HG03378 (cell line): ENCODE measurements around the gene SHMT1.
"Not testable (repeated sequence)": the region's sequence is repeated elsewhere in the genome, so short reads cannot be mapped to it uniquely, and the experiment has no call there.

Experiments used
- ATAC-seq: cut with Tn5 transposase; IDR thresholded peaks from one replicate; pipeline ENCODE4 v1.9.1; 2021; ENCODE audit warnings: mild to moderate bottlenecking, moderate library complexity; ENCODE audit not compliant: unreplicated experiment

Gene SHMT1

DNA sequence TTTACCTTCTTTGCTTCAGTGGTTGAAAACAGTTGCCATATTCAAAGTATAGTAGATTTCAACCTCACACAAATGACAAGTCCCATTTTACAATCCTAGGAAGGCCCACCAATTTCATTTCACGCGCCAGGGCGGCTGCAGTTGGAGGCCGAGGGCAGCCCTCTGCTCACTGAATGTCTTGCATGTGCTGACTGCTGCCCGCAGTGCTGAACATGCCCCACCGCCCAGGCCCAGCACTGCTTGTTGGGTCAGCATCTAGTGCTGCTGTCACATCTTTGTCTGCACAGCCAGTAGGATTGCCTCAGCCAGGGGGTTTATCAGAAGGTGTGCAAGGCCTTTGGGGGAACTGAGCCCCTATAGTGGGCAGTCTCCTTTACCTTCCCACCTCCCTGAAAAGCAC lies 36.8 kb downstream of the SHMT1 start:
- no peak for ATAC-seq

DNA sequence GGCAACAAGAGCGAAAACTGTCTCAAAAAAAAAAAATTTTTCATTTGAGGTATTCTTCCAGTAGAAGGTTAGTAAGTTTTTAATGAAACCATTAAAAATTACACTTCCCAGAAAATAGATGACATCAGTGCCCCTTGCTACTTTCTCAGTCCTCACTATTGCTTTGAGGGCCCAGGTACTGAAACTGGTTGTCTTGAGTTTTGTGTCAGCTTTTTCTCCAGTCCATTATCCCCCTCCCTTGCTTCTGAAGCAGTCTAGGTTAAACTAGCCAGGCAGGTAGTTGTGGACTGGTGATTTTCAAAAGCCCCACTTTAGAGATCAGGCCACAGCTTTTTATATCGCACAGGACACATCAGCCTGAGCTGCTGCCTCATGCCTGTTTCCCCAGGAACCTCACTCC lies 37.3 kb downstream of the SHMT1 start:
- ATAC-seq = no peak

DNA sequence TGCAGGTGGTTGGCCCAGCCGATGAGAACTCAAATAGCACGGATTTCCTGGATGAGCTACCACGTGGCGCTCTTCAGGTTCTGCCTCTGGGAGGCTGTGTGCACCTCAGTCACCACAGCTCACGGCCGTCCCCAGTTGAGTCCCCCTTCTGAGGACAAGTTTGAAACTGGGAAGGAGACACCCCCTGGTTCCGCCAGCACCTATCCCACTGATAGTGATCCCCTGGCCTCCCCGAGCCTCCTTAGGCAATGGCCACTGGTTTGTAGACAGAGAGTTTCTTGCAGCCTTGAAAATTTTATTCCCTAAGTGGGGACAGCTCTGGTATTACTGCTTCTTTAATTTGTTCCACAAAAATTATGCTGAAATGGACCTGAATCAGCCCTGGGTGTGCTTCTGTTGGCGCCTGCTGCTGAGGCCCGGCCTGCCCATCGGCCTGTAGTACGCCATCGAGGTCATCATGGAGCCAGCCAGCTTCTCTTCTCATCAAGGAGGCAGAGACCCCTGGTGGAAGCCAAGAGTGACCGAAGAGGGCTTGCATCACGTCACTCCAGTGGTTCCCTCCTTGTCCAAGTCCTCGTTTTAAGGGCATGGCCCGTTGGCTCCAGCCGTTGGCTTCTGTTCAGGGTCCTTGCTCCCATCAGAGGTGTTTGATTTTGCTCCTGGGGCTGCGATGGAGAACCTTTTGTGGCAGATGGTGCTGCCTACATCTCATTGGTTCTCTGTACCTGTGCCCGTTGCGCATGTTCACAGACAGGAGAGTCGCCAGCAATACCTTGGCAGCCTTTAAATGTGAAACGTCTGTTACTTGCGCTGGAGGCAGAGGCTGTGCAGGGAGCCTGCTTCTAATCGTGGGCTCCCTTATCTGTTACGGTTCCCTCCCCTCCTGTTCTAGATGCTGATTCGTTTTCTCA lies 39.0 kb downstream of the SHMT1 start:
- ATAC-seq = no peak

DNA sequence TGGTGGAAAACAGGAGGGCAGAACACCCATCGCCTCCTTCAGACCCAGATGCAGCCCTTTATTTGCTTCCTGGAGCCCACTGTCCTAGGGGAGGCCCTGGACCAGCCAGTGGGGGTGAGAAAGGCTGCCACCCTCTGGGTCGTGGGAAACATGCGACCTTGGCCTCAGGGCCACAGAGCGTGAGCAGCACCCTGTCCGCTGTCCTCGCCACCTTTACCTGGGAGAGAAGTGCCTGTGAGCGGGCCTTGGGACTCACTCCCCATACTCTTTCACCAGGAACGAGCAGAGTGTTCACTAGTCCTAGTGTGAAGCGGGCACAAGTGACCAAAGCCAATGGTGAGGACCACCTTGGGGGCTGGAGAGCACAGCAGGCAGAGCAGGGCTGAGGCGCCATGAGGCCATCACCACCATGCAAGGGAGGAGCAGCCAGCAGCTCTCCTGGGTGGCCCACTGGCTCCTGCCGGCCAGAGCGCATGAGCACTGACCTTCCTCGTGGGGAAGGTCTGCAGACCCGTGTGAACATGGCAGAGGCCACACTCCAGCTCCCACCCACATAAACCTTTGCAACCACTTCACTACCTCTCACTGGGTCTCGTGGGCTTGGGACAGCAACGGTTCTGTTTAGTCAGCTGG lies 39.7 kb downstream of the SHMT1 start:
- no peak for ATAC-seq

DNA sequence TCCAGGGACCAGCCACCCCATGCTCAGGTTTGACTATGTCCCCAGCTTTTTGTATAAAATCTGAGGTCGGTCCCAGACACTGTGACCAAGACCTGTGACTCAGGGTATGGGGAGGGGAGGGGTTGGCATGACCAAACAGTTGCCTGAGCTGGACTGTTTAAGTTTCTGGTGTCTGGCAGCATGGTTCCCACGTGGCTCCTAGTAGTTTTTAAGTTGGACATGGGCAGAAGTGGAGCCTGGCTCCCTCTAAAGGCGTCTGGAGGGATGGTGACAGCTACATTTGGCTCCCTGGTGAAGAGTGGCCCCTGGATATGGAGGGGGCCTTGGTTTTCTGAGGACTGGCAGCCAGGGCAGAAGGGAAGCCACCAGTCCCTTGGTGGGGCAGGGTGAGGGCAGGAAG lies 40.3 kb downstream of the SHMT1 start:
- ATAC-seq = no peak

DNA sequence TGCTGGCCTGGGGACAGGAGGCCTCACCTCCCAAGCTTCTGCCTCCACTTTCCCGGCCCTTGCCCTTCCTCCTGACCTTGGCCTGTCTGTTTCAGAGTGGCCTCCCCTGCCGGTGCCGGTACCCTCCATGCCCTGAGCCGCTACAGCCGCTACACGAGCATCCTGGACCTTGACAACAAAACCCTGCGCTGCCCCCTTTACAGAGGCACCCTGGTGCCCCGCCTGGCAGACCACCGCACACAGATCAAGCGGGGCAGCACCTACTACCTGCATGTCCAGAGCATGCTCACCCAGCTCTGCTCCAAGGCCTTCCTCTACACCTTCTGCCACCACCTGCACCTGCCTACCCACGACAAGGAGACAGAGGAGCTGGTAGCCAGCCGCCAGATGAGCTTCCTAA lies 40.8 kb downstream of the SHMT1 start:
- ATAC-seq = no peak

DNA sequence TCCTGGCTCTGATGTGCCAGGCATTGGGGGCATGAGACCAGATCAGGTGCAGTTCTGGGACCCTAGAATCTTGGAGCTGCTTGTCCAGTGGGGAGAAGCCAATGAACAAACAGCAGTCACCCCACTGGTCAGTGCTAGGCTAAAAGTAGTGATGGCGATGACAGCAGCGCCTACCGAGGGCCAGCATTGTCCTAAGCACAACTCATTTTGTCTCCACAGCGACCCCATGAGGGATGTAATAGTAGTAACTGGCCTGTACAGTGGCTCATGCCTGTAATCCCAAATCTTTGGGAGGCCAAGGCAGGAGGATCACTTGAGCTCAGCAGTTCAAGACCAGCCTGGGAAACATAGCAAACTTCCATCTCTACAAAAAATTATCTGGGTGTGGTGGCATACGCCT lies 42.0 kb downstream of the SHMT1 start:
- no peak for ATAC-seq

DNA sequence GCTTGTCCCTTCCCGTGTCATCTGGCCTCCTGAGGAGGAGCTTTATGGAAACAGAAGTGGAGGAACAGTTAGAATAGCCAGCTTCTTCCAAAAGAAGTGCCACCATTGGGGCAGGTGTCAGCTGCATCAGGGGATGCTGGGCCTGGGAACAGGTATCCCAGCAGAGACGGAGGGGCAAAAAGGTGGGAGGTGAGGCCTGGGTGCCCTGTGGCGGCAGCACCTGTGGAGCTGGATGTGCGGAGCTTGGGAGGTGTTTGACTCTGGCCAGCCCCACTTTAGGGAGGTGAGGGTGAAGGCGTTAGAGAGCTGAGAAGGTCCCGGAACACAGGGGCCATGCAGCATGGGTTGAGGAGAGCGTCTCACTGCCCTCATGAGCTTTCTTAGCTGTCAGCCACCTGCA lies 43.0 kb downstream of the SHMT1 start:
- no peak for ATAC-seq

DNA sequence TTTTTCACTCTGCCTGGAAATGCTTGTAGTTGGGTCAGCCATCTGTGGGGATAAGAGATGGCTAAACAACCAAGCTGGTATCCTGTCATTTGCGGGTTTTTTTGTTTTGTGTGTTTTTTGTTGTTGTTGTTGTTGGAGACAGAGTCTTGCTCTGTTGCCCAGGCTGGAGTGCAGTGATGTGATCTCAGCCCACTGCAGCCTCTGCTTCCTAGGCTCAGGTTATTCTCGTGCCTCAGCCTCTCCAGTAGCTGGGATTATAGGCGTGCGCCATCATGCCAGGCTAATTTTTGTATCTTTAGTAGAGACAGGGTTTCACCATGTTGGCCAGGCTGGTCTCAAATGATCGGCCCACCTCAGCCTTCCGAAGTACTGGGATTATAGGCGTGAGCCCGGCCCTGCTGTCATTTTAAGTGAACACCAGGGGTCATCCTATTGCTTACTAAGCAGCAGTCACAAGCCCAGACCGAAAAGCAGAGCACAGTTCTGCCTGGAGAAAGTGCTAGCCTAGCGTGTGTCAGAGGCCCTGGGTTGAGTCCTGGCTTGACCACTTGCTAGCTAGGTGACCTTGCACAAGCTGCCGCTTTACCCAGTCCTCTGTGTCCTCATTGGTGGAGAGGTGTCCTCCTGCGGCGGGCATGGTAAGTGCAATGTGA lies 43.6 kb downstream of the SHMT1 start:
- ATAC-seq = no peak

DNA sequence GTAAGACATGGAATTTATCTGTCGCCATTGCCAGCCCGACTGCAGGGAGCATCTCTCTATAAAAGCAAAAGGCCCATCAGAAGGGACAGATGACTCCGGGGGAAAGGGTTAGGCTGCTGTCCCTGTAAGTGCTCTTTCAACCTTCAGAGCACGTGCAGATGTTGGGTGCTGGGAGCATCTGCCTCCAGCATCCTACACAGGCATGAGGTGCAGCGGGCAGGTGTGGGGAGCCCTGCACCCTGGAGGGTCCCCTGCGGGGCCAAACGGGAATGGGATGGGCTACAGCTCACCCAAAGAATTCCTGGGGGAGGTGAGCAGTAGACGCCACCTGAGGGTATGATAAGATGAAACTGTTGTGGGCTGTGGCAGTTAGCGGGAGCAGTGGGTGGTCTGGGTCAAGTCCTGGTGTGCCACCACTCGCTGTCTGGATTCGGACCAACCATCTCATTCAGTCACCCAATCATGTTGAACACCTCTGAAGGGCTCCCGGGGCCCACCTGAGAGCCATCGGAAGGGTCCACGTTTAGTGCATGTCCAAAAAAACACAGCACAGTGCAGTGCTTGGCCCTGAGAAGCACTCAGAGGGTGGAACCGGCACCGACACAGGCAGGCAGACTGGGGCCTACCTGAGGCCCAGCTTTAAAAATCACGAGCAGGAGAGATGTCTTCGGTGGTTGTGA lies 44.4 kb downstream of the SHMT1 start:
- no peak for ATAC-seq

DNA sequence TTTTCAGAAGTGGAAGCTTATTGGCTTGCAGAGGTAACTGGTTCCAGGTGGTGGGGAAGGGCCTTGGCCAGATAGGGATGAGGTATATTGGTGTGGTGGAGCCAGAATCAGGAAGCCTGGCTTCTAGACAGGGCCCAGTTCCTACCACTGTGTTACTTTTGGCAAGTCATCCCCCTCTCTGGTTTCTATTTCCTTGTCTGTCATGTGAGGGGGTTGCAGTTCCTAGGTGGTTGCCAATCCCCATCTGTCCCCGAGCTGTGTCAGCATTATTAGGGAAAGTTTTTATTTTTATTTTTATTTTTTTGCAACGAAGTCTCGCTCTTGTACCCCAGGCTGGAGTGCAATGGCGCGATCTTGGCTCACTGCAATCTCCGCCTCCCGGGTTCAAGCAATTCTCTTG lies 45.2 kb downstream of the SHMT1 start:
- no peak for ATAC-seq

DNA sequence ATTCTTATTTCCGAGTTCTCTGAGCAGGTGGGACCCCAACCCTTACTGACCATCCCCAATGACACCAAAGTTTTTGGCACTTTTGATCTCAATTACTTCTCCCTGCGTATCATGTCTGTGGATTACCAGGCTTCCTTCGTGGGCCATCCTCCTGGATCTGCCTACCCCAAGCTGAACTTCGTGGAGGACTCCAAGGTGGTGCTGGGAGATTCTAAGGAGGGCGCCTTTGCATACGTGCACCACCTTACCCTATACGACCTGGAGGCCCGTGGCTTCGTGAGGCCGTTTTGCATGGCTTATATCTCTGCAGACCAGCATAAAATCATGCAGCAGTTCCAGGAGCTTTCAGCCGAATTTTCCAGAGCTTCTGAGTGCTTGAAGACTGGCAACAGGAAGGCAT lies 47.4 kb downstream of the SHMT1 start:
- ATAC-seq = no peak

DNA sequence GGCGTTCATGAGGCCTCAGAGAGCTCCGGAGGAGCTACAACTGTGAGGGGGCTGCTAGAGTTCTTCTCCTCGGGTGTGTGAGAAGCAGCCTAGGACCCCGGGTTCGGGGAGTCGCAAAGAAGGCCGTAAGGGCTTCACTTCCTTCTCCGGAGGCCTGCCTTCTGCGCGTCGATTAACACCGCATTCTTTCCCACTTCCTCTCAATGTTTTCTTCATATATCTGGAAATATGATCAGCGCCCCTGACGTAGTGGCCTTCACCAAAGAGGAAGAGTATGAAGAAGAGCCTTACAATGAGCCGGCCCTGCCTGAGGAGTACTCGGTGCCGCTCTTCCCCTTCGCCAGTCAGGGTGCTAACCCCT lies 47.8 kb downstream of the SHMT1 start:
- ATAC-seq = no peak

DNA sequence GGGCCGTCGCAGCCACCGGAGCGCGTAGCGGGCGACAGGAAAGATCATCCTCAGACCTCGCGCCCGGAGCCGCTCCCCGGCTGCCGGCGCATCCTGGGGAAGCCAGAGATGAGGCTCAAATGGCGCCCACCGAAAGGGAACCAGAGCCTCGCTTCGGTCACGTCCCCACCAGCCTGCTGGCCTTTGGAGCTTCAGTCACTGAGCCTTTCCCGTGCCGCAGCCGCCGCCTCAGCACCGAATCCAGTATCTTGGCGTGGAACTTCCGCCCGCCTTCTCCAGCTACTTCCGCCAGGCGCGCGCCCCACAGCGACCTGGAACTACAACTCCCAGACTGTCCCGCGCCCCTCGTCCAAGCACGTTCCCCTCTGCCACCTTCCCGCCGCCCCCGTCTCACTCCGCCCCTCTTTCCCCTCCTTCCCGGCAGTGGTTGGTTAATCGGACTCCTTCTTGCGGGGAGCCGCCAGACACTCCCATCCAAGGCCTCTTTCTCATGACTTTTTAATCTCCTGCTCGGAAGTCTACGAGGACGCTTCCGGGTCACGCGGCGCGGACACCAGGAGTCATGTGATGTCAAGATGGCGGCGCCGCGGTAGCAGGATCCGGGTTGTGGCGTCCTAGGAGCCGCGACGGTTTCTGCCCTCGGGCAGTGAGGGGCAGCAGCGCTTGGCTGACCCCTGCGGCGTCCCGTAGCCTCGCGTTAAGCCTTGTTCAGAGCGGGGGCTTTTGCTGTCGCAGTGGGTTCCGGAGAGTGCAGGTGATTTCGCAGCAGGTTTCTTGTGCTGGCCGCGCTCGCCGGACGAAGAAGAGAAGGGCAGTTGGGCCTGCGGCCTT lies 48.4 kb downstream of the SHMT1 start, which contains the start of the genes SMCR8 and TOP3A:
Gene SMCR8, plus strand, starts transcription at position 563 of the 831 bp plus-strand sequence. CDS start 497 bp downstream, outside the sequence.
Gene TOP3A, minus strand, starts transcription at position 264 of the 831 bp plus-strand sequence. Its CDS starts 216 bp downstream, at position 48.
- ATAC-seq = peak; percentile 57

DNA sequence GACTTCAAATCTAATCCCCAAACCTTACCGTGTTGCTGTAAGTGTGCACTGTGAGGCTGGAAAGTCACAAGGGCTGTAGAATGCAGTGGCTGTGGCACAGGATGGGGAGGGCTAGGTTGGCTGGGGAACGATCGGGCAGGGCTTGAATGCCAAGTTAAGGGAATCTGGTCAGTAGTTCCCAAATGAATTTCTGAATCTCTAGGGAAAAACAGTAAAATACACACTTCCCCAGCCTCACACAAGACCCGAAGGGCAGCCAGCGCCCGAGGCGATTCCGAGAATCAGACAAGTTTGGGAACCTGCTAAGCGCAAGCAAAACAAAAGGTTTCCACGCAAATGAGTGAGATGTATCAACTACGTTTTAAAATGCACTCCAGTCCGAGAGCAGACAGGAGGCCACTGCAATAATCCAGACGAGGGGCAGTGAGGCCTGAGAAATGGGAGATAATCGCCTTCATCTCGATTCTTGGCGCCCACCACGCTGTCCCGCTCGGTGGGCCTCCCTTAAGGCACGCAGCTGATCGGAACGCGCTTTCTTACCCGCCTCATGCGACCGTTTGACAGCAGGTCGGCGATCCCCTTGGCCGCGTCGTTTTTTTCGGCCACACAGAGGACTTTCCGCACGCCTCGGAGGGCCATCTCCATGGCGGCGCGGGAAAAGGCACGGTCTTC lies 49.2 kb downstream of the SHMT1 start:
- peak; percentile 18 for ATAC-seq

DNA sequence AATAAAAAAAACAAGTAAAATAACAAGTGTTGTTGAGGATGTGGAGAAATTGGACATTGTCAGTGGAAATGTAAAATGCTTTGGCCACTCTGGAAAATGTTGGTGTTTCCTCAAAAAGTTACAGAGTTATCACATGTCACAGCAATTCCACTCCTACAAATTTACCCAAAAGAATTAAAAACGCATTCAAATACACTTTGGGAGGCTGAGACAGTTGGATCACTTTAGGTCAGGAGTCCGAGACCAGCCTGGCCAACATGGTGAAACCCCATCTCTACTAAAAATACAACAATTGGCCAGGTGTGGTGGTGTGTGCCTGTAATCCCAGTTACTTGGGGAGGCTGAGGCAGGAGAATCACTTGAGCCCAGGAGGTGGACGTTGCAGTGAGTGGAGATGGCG lies 54.1 kb downstream of the SHMT1 start:
- ATAC-seq = no peak

DNA sequence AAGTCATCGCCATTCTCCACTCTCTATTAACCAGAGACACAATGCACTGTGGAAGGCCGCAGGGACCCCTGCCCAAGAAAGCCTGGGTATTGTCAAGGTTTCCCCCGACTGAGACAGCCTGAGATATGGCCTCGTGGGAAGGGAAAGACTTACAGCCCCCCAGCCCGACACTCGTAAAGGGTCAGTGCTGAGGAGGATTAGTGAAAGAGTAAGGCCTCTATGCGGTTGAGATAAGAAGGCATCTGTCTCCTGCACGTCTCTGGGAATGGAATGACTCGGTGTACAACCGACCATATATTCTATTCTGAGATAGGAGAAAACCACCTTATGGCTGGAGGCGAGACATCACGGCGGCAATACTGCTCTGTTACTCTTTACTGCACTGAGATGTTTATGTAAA lies 60.1 kb downstream of the SHMT1 start:
- ATAC-seq = not testable (repeated sequence)

DNA sequence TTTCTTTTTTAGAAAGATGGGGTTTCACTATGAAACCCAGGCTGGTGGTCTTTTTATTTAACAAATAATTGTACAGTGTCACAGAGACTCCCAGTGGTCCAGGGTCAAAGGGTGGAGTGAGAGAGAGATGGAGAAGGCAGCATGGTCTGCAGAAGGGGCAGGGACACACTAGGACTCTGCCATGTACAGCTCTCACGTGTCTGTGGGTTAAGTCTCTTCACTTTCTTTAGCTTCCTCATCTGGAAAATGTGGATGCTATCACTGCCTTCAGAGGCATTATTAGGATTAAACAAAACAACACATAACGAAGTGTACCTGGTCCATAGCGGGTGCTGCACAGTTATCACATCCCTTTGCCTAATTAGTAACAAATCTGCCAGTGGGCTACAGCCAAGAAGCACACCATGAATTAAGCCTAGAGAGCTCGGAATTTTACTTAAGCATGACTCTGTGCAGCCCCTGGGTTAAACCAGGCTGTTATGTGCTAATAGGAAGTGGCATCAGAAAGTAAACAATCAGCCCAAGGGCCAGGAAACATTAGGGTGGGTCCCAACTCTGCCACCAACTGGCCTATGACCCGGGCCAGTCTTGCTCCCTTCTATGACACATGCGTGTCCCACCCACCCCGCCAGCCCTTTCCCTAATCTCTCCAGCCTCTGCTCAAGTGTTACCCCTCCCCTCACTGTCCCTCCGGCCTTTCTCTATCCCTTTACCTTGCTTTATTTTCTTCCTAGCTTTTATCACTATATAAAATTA lies 62.4 kb downstream of the SHMT1 start:
- no peak for ATAC-seq

DNA sequence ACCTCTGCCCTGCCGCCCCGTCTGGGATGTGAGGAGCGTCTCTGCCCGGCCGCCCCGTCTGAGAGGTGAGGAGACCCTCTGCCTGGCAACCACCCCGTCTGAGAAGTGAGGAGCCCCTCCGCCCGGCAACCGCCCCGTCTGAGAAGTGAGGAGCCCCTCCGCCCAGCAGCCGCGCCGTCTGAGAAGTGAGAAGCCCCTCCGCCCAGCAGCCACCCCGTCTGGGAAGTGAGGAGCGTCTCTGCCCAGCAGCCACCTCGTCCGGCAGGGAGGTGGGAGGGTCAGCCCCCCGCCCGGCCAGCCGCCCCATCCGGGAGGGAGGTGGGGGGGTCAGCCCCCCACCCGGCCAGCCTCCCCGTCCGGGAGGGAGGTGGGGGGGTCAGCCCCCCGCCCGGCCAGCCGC lies 65.3 kb downstream of the SHMT1 start:
- not testable (repeated sequence) for ATAC-seq
